Activated B cell treated with CpG ODN at 0.5 μM for 24 hours (primary cell): Measurements from ENCODE around the gene MUL1. TPM values are rescaled to one million over a fixed set of nuclear protein-coding genes. Genes with fewer than 3 reads are reported as not detected.

ENCODE experiments used
- ATAC-seq: fragments of 200-7000 bp; cut with Tn5 transposase; one replicate; pipeline ENCODE4 v1.10.0; 2021; ENCODE audit warnings: low read depth, mild to moderate bottlenecking, moderate library complexity
- CTCF ChIA-PET: fragments of 350-600 bp; sonication (Branson Sonifier 250); formaldehyde crosslinking; loops from one replicate; lab custom pipeline; 2021; ENCODE audit warnings: antibody characterized with exemption; lab: Charles Lee
- POLR2A ChIA-PET: fragments of 350-600 bp; sonication (Branson Sonifier 250); formaldehyde crosslinking; loops from one replicate; lab custom pipeline; 2021; ENCODE audit warnings: antibody characterized with exemption; lab: Charles Lee
- DNase-seq: peaks from one replicate; pipeline ENCODE4 v3.0.0; 2022
- H3K27ac Mint-ChIP-seq: one replicate; pipeline ENCODE4 v1.8.0; 2020; ENCODE audit warnings: mixed read lengths
- H3K27me3 Mint-ChIP-seq: one replicate; pipeline ENCODE4 v1.8.0; 2021; ENCODE audit warnings: mixed read lengths
- H3K36me3 Mint-ChIP-seq: one replicate; pipeline ENCODE4 v1.8.0; 2021; ENCODE audit warnings: low read depth, mixed read lengths
- H3K4me1 Mint-ChIP-seq: one replicate; pipeline ENCODE4 v1.8.0; 2021; ENCODE audit warnings: mixed read lengths
- H3K4me3 Mint-ChIP-seq: one replicate; pipeline ENCODE4 v1.8.0; 2020; ENCODE audit warnings: mild to moderate bottlenecking, mixed read lengths
- H3K9me3 Mint-ChIP-seq: one replicate; pipeline ENCODE4 v1.8.0; 2020; ENCODE audit warnings: mixed read lengths
- intact Hi-C: fragments of 100-400 bp; cut with micrococcal nuclease; formaldehyde crosslinking; loops from one replicate; pipeline ENCODE4 v1.15.1; 2024
- total RNA-seq: library from RNA; stranded (reverse); gene quantifications from 2 replicates; pipeline ENCODE4 v1.2.3, GENCODE V29; 2022
- TF ChIP-seq, protein P1 (sequence below): fragments of 200-600 bp; IDR thresholded peaks from one replicate; pipeline ENCODE4 v1.8.0; 2022; ENCODE audit warnings: antibody characterized with exemption, mild to moderate bottlenecking

Gene MUL1
- total RNA-seq, 1 donor from 2014 or later: 21.7 TPM

DNA sequence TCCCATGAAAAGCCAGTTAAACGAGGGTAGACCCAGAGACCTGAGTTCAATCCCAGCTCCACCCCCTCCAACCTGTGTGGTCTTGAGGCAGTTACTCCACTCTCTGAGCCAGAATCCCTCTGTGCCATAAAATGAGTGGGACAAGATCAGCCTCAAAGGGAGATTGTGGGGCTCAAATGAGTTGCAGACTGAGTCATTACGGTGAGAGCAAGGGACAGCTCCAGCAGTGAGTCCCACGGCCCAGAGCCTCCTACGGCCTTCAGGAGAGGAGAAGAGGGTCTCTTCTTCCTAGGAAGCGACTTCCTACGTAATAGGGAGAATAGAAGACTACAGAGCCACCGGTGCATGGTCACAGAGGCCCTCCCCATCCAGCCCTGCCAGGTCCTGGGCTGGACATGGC, 15.2 kb downstream of the MUL1 start:
- Mint-ChIP-seq H3K27me3 (peaks cover 17% of the 10 kb centered on the region), H3K9me3 (no peaks in the 10 kb centered on the region), H3K4me1 (peaks cover 4% of the 10 kb centered on the region), H3K36me3 (peaks cover 10% of the 10 kb centered on the region), H3K27ac (no peak overlapping the region), H3K4me3 (no peak overlapping the region)
- no peak for DNase-seq
- TF ChIP-seq, protein P1, sequence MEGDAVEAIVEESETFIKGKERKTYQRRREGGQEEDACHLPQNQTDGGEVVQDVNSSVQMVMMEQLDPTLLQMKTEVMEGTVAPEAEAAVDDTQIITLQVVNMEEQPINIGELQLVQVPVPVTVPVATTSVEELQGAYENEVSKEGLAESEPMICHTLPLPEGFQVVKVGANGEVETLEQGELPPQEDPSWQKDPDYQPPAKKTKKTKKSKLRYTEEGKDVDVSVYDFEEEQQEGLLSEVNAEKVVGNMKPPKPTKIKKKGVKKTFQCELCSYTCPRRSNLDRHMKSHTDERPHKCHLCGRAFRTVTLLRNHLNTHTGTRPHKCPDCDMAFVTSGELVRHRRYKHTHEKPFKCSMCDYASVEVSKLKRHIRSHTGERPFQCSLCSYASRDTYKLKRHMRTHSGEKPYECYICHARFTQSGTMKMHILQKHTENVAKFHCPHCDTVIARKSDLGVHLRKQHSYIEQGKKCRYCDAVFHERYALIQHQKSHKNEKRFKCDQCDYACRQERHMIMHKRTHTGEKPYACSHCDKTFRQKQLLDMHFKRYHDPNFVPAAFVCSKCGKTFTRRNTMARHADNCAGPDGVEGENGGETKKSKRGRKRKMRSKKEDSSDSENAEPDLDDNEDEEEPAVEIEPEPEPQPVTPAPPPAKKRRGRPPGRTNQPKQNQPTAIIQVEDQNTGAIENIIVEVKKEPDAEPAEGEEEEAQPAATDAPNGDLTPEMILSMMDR: no peak
- no peak for ATAC-seq
- ChIA-PET POLR2A (no interaction called here), CTCF (interaction anchor here (1.0 to 2.2 kb wide), 5 partner anchors 10 to 281 kb away, joined by 3 to 9 read pairs (median 4); no protein-coding TSS in a partner anchor)
- intact Hi-C loops: loop anchor here (1.0 to 10.0 kb wide), 8 partner anchors 115 to 608 kb away; partner anchors contain the start of gene OTUD3

DNA sequence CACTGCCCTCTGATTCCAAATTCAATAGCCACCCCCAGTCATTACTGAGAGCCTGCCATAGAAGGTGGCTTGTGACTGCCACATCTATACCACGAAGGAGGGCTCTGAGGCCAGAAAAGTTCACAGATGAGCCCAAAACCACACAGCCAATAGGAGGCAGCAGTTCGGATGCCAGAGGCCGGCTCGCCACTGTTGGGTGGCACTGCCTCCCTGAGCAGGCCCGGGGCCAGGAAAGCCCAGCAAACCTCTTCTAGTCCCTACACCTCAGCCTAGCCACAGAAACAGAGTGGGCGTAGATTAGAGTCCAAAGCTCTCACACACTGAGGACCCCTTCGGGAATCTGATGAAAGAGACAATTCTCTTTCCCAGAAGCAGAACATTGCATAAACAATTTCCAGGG, 16.1 kb downstream of the MUL1 start:
- DNase-seq (no peak), ATAC-seq (no peak)
- Mint-ChIP-seq H3K27ac (no peak overlapping the region), H3K9me3 (no peaks in the 10 kb centered on the region), H3K4me3 (no peak overlapping the region), H3K4me1 (peaks cover 6% of the 10 kb centered on the region), H3K27me3 (peaks cover 25% of the 10 kb centered on the region), H3K36me3 (peaks cover 4% of the 10 kb centered on the region)
- ChIA-PET CTCF (interaction anchor here (1.0 to 2.2 kb wide), 5 partner anchors 9 to 280 kb away, joined by 3 to 9 read pairs (median 4); no protein-coding TSS in a partner anchor), POLR2A (no interaction called here)
- intact Hi-C loops: loop anchor here (2.0 to 10.0 kb wide), 4 partner anchors 260 to 607 kb away; partner anchors contain the start of gene OTUD3
- TF ChIP-seq, protein P1: no peak

DNA sequence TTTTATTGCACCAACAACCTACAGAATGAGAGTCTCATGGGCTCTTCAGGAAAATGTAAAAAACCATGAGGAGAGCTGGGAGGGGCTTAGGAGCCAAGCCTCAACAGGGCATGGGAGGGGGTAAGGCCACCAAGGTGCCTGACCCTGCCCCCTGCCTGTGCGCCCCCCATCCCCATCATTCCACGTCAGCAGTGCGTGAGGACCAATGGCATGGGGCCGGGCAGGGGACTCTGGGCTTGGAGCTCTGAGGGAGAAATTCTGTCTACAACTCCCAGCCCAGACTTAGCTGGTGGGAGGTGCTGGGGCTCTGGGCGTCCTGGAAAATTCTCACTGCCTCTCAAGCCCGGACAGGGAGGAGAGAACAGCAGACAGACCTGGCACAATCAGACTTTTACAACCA, 16.8 kb downstream of the MUL1 start:
- Mint-ChIP-seq H3K9me3 (no peaks in the 10 kb centered on the region), H3K4me1 (peaks cover 7% of the 10 kb centered on the region), H3K36me3 (no peaks in the 10 kb centered on the region), H3K4me3 (no peak overlapping the region), H3K27ac (no peak overlapping the region), H3K27me3 (peaks cover 25% of the 10 kb centered on the region)
- DNase-seq: no peak
- ChIA-PET CTCF (interaction anchor here (1.5 to 2.2 kb wide), 3 partner anchors 8 to 278 kb away, joined by 3 to 9 read pairs (median 5); no protein-coding TSS in a partner anchor), POLR2A (no interaction called here)
- no peak for ATAC-seq
- TF ChIP-seq, protein P1: no peak
- intact Hi-C loops: loop anchor here (5.0 to 10.0 kb wide), 3 partner anchors 259 to 606 kb away; partner anchors contain the start of gene OTUD3

DNA sequence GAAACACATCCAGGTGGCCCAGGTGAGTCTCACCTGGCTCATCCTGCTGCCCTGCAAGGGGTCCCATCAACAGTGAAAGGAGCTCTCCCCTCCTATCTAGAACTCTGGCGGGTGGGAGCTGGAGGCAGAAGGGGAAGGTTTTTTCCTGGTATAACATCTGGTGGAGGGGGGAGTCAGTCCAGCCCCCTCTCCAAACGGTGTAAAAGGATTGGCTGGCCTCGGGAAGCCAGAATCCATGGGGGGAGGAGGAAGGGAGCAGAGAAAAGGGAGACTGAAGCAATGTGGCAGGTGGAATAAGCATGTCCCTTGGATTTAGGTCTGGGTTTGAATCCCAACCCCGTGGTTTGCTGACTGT, 20.7 kb downstream of the MUL1 start:
- Mint-ChIP-seq H3K27me3 (peaks cover 47% of the 10 kb centered on the region), H3K27ac (no peak overlapping the region), H3K4me1 (peaks cover 20% of the 10 kb centered on the region), H3K36me3 (no peaks in the 10 kb centered on the region), H3K9me3 (no peaks in the 10 kb centered on the region), H3K4me3 (peak overlapping the region; percentile 55)
- CTCF ChIA-PET: interaction anchor here (0.5 kb wide), 1 partner anchor 268 kb away, joined by 3 read pairs; no protein-coding TSS in a partner anchor
- POLR2A ChIA-PET: no interaction called here
- no peak for ATAC-seq
- DNase-seq: no peak
- intact Hi-C loops: no loop called here
- TF ChIP-seq, protein P1: no peak

DNA sequence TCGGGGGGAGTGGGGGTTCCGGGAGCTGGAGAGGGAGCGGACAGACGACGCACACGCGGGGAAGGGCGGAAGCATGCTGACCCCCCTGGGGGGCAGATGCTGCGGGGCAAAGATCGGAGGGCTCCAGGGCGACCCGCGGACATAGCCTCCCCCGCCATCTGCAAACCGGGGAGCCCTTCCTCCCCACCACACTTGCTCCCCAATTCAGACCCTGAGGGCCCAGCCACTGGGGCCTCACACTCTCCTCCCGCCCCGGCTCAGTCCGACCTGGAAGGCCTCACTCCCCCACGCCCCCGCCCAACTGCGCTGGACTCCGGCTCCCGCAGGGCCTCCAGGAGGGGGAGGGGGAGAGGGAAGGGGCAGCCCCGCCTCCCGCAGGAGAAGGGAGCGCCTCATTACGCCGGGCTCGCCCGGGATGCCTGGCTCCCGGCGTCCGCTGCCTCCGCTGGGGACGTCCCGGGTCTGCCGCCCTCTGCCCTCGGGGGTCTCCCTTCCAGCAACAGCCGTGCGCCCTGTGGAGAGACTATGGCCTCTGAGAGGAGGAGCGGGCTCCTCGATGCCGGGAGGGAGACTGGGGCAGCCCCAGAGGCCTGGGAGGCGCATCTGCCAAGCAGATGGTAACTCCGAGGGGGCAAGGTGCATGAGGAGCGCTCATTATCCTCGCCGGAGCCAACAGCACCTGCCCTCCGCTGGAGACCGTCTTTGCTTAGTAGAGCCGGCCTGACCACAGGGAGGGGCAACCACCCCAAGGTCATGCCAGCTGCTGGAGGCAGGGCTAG, 21.3 kb downstream of the MUL1 start:
- peak overlapping the region; percentile 68 for H3K4me3 Mint-ChIP-seq
- intact Hi-C loops: no loop called here
- CTCF ChIA-PET: interaction anchor here (1.1 kb wide), 1 partner anchor 8 kb away, joined by 4 read pairs; no protein-coding TSS in a partner anchor
- POLR2A ChIA-PET: no interaction called here
- peak; percentile 41 for DNase-seq
- no peaks in the 10 kb centered on the region for H3K36me3 Mint-ChIP-seq
- no peak overlapping the region for H3K27ac Mint-ChIP-seq
- peaks cover 20% of the 10 kb centered on the region for H3K4me1 Mint-ChIP-seq
- H3K9me3 Mint-ChIP-seq: no peaks in the 10 kb centered on the region
- peak; percentile 16 for ATAC-seq
- TF ChIP-seq, protein P1: no peak
- peaks cover 52% of the 10 kb centered on the region for H3K27me3 Mint-ChIP-seq
